GM18526 (cell line): ENCODE measurements around the gene LRTM1.

Experiments
- POLR2A ChIP-seq: IDR thresholded peaks from 3 replicates; pipeline ENCODE4 v1.6.1; 2011; ENCODE audit not compliant: insufficient read length; ENCODE audit errors: extremely low read depth

Gene LRTM1

DNA sequence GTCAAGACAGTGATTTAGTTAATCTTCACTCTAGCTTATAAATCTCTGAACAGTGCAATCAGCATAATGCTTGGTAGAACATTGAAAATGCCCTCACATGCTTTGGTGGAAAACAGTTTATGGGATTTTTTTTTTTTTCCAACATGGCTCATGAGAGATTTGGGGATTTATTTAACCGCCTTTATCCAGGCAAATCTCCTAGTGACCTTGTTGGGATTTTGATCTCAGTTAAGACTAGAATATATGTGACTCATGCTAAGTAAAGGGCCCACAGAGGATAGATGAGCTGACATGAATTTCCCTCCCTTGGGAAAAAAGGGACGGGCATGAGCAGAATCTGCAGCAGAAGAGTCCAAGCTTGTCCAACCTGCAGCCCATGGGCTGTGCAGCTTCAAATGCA lies 18.7 kb downstream of the LRTM1 start:
- no peak for TF ChIP-seq POLR2A

DNA sequence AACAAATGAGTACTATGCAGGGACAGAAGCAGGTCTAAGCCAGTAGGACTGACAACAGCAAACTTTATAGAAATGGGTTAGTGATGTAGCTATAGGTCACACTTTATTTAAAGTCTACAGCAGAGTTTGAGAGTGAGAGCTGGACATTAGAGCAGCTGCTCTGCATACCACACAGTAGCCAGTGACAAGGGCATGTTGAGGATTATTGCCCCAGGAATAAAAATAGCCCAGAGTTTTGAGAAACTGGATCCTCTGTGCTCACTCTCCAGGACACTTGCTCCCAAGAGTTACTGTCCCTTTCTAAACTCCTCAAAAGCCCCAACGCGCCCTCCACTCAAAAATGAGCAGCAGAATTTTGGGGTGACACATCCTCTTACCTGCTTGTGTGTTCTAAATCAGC lies 21.1 kb downstream of the LRTM1 start:
- TF ChIP-seq POLR2A, result no peak

GRCh38 chr3:54905920-54906319 lies 21.9 kb downstream of the LRTM1 start:
- TF ChIP-seq POLR2A, result no peak

DNA sequence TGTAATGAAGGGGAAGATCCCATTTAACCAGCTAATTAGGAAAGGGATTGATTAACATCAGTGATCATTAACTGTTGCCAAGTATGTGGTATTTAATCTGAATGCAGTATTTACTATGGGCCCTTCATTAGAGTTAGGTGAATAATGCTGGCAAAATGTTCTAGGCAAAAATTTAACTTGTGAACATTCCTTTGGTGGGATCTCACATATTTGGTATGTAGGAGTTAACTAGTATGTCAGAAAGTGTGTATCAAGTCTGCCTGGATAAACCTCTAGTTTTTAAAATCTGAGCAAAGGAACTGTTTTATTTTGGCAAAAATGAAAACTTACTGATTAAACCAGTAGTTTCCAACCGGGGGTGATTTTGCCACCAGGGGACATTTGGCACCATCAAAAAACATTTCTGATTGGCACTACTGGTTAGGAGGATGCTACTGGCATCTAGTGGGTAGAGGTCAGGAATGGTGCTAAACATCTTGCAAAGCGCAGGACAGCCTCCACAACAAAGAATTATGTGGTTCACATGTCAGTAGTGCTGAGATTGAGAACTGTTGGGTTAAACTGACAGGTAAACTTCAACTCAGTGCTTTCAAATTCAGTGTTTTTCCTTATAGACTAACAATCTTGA lies 22.5 kb downstream of the LRTM1 start:
- no peak for TF ChIP-seq POLR2A

DNA sequence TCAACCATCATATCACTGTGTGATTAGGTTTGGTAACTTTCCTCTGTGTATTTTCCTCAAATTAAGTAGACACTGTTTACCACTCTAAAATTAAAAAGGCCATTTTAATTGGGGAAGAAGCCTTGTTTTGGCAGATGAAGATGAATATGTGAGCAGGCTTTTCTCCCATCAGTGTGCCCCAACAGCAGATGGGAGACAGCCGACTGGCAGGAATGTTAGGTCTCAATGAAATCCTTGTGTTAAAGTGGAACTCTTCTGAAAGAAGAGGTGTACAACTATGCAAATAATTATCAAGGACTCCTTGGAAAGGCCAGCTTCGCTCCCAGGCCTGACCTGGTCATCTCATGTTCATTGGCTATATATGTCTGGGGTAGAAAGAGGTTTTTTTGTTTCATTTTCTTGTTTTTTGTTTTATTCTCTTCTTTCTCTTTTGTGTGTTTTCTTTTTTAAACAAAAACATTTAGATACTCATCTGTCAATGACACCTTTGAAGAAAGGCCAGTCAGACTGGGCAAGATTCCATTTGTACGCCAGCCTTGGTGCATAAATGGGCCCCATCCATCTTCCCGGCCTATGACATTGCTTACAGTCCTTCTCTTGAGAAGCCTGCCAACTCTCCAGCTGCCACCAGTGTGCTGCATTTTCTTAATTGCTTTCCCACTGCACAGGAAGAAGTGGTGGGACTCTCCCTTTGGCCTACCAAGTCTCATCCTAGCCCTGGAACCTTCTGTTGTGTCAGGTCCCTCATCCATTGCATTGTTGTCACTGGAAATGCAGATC lies 25.8 kb downstream of the LRTM1 start:
- TF ChIP-seq POLR2A, result no peak

- TF ChIP-seq POLR2A, result no peak
These were observed 26.8 kb downstream of the LRTM1 start for GRCh38 chr3:54900838-54901591.

DNA sequence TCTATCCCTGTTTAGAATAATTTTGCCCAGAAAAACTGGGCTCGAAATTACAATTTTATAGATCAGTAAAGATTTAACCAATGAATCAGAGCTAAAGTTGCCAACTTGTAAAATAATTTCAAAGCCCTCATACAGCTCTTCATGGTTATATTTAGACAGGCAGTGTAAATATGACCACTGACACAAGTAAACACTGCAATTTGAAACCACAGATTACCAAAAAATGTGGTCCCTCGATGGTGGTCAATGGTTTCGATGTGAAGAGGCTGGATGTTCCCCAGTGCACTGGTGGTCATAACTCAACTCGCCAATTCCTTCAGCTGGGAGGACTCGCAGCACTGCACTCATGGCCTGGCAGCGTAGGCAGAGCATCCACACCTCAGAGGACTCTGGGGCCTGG lies 28.6 kb downstream of the LRTM1 start:
- no peak for TF ChIP-seq POLR2A

- no peak for TF ChIP-seq POLR2A
These were observed 30.7 kb downstream of the LRTM1 start for GRCh38 chr3:54897028-54897711.

DNA sequence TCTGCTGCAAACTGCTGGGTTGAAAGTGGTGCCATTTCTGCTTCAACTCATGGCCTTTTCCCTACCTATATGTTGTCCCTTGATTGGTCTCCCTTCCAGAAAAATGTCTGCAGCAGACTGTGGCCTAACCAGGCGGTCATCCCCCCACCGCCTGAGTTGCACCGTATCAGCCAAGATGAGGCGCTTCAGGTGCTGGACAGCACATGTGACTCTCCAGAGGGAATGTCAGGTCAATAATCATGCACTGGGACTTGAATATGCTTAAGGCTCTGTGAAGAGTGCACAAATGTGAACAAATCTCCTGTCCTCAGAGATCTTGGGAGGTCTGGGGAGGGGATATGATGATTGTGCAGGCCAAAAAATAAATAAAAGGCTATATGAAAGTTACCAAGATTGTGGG lies 32.2 kb downstream of the LRTM1 start:
- no peak for TF ChIP-seq POLR2A

DNA sequence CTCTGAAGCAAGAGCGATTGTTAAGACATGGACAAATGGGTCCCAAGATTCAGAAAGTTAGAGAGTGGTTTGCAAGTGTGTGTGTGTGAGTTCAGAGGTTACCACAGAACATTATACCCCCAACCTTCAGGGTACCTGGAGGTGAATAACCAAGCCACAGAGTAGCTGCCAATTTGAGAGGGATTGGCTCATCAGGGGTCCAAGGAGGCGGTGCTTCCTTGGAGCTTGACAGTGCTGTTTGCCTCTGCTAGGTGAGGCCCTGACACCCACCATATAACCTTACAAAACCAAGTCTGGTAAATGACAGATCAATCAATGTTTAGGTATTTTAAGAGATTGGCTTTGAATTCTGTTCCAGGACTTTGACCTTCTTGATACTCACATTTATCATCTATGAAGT lies 35.7 kb downstream of the LRTM1 start:
- TF ChIP-seq POLR2A, result no peak

- TF ChIP-seq POLR2A, result no peak
These were observed 36.3 kb downstream of the LRTM1 start for GRCh38 chr3:54891540-54891897.

GRCh38 chr3:54889731-54890130 lies 38.1 kb downstream of the LRTM1 start:
- TF ChIP-seq POLR2A, result no peak

DNA sequence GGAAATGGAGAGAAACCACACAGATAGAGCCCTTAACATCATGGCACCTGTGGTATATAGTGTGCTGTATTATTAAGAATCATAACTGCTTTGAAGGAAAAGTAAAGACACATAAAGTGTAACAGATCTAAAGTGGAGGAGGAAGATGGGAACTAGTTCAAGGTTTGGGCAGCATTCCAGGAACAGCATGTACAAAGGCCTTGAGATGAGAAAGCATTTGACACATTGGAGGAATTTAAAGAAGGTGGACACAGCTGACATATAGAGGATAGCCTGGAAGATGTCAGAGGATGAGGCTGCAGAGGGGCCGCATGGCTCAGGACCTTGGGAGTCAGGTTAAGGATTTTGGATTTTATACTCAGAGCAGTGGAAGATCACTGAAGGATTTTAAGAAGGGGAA lies 39.0 kb downstream of the LRTM1 start:
- TF ChIP-seq POLR2A, result no peak

DNA sequence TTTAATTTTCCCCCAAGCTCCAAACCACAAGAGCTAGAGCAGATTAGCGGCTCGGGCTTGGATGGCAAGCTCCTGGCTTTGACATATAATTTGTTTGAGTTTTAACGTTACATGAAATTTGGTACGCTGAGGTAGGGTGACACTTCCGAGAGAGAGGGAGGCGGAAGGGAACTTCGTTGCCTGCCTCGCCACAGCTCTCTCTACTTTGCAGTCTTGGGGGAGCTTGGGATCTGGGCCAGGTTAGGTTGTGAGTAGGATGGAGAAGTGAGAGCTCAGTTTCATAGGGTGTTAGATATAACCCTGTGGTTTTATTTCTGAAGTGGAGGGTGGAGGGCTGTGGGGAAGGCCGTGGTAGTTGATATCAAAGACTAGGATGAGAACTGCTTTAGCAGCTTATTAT lies 39.7 kb downstream of the LRTM1 start:
- no peak for TF ChIP-seq POLR2A

GRCh38 chr3:54882129-54882833 lies 45.6 kb downstream of the LRTM1 start:
- no peak for TF ChIP-seq POLR2A
